Breast epithelium (tissue), 3 donors: Measurements from ENCODE around the gene ANKS3.

Source experiments
- CTCF ChIP-seq, 3 donors: fragments of 450-650 bp; IDR thresholded peaks; one replicate each; pipeline ENCODE4 v1.5.1; 2016 to 2017; ENCODE audit warnings: antibody characterized with exemption in 3 of 3, mild to moderate bottlenecking in 3 of 3, moderate library complexity in 3 of 3
- POLR2A ChIP-seq: fragments of 450-650 bp; IDR thresholded peaks from one replicate; pipeline ENCODE4 v1.6.1; 2016; ENCODE audit warnings: antibody characterized with exemption, mild to moderate bottlenecking, moderate library complexity
- POLR2AphosphoS5 ChIP-seq, 3 donors: sonication (generic); formaldehyde crosslinking; IDR thresholded peaks; one replicate each; pipeline ENCODE4 v1.6.1; 2017; ENCODE audit warnings: antibody characterized with exemption in 3 of 3

GRCh38 chr16:4654964-4655590, 79.0 kb downstream of the ANKS3 start:
- TF ChIP-seq CTCF (IDR thresholded peaks at IDR 0.05): no peak
- no peak for TF ChIP-seq POLR2AphosphoS5 (IDR thresholded peaks at IDR 0.05)
- TF ChIP-seq POLR2A: no peak
